Measurements from ENCODE around the gene TTC34.

The TTC34 gene

GRCh38 chr1:2826316-2826715, 24.8 kb upstream of the TTC34 start:
- DNase-seq (ENCODE audit: extremely low read depth, low read depth): no peak
- TF ChIP-seq CTCF (IDR thresholded peaks at IDR 0.05; ENCODE audit: low read depth, low read length): no peak

GRCh38 chr1:2825487-2826189, 24.1 kb upstream of the TTC34 start:
- DNase-seq (ENCODE audit: extremely low read depth, low read depth): no peak
- TF ChIP-seq CTCF (IDR thresholded peaks at IDR 0.05; ENCODE audit: low read depth, low read length): no peak

GRCh38 chr1:2824999-2825398, 23.5 kb upstream of the TTC34 start:
- TF ChIP-seq CTCF (IDR thresholded peaks at IDR 0.05; ENCODE audit: low read depth, low read length): no peak
- no peak for DNase-seq (ENCODE audit: extremely low read depth, low read depth)

GRCh38 chr1:2823921-2824610, 22.6 kb upstream of the TTC34 start:
- TF ChIP-seq CTCF (IDR thresholded peaks at IDR 0.05; ENCODE audit: low read depth, low read length): no peak
- no peak for DNase-seq (ENCODE audit: extremely low read depth, low read depth)

GRCh38 chr1:2822621-2823145, 21.2 kb upstream of the TTC34 start:
- no peak for TF ChIP-seq CTCF (IDR thresholded peaks at IDR 0.05; ENCODE audit: low read depth, low read length)
- no peak for DNase-seq (ENCODE audit: extremely low read depth, low read depth)

GRCh38 chr1:2821966-2822620, 20.6 kb upstream of the TTC34 start:
- no peak for DNase-seq (ENCODE audit: extremely low read depth, low read depth)
- no peak for TF ChIP-seq CTCF (IDR thresholded peaks at IDR 0.05; ENCODE audit: low read depth, low read length)
